ENCODE measurements around the gene CFAP141. TPM values are rescaled to one million over a fixed set of nuclear protein-coding genes. Genes with fewer than 3 reads are reported as not detected.
"Not testable (repeated sequence)": the region's sequence is repeated elsewhere in the genome, so short reads cannot be mapped to it uniquely, and the experiment has no call there.

Gene CFAP141
- total and polyA plus RNA-seq, 3 donors from 2014 or later = 4.0 to 38.3 (median 8.4) TPM

GRCh38 chr1:154237880-154238506, 31.9 kb upstream of the CFAP141 start:
- 86 to 94% methylated on average over 6 of the region's 6 CpGs for WGBS, 2 donors
- intact Hi-C loops (cut with DNase I; ENCODE audit: low total_unique reads) = no loop called here
- Histone ChIP-seq H3K4me3 (no peak overlapping the region), H3K27ac (no peak overlapping the region), H3K4me1 (no peaks in the 10 kb centered on the region), H3K9me3 (no peaks in the 10 kb centered on the region), H3K27me3 (no peaks in the 10 kb centered on the region), H3K36me3 (ENCODE audit: low read depth, missing control alignments) (no peaks in the 10 kb centered on the region)
- TF ChIP-seq POLR2A (IDR thresholded peaks at IDR 0.05) = no peak
- no peak for TF ChIP-seq CTCF (IDR thresholded peaks at IDR 0.05)
- DNase-seq = no peak

GRCh38 chr1:154237435-154237834, 31.3 kb upstream of the CFAP141 start:
- intact Hi-C loops (cut with DNase I; ENCODE audit: low total_unique reads) = no loop called here
- H3K36me3 ChIP-seq (ENCODE audit: low read depth, missing control alignments) = no peaks in the 10 kb centered on the region
- no peak overlapping the region for H3K27ac ChIP-seq
- DNase-seq = no peak
- no peaks in the 10 kb centered on the region for H3K27me3 ChIP-seq
- H3K4me1 ChIP-seq = no peaks in the 10 kb centered on the region
- no peak for TF ChIP-seq POLR2A (IDR thresholded peaks at IDR 0.05)
- TF ChIP-seq CTCF (IDR thresholded peaks at IDR 0.05) = no peak
- H3K9me3 ChIP-seq = no peaks in the 10 kb centered on the region
- 85 to 88% methylated on average over 2 of the region's 2 CpGs for WGBS, 2 donors
- no peak overlapping the region for H3K4me3 ChIP-seq

GRCh38 chr1:154236855-154237254, 30.7 kb upstream of the CFAP141 start:
- H3K27ac ChIP-seq = no peak overlapping the region
- H3K4me1 ChIP-seq = no peaks in the 10 kb centered on the region
- intact Hi-C loops (cut with DNase I; ENCODE audit: low total_unique reads) = no loop called here
- DNase-seq = no peak
- WGBS, 2 donors = 88 to 91% methylated on average over 4 of the region's 4 CpGs
- H3K9me3 ChIP-seq = no peaks in the 10 kb centered on the region
- H3K4me3 ChIP-seq = no peak overlapping the region
- H3K27me3 ChIP-seq = no peaks in the 10 kb centered on the region
- no peaks in the 10 kb centered on the region for H3K36me3 ChIP-seq (ENCODE audit: low read depth, missing control alignments)
- TF ChIP-seq CTCF (IDR thresholded peaks at IDR 0.05) (no peak), POLR2A (IDR thresholded peaks at IDR 0.05) (no peak)

- intact Hi-C loops (cut with DNase I; ENCODE audit: low total_unique reads); H3K27ac ChIP-seq; DNase-seq; H3K36me3 ChIP-seq (ENCODE audit: low read depth, missing control alignments); H3K27me3 ChIP-seq; H3K4me3 ChIP-seq; H3K4me1 ChIP-seq; H3K9me3 ChIP-seq: not testable (repeated sequence)
- WGBS, 2 donors = 94 to 96% methylated on average over 12 of the region's 12 CpGs
Observed at GRCh38 chr1:154233127-154233526, 27.0 kb upstream of the CFAP141 start.

GRCh38 chr1:154231112-154231511, 25.0 kb upstream of the CFAP141 start:
- H3K4me1 ChIP-seq; H3K36me3 ChIP-seq (ENCODE audit: low read depth, missing control alignments); intact Hi-C loops (cut with DNase I; ENCODE audit: low total_unique reads); DNase-seq; H3K27ac ChIP-seq; H3K4me3 ChIP-seq; H3K9me3 ChIP-seq; H3K27me3 ChIP-seq: not testable (repeated sequence)
- WGBS, 2 donors = 97 to 100% methylated on average over 3 of the region's 3 CpGs

- WGBS, 2 donors = 95 to 98% methylated on average over 2 of the region's 2 CpGs
- intact Hi-C loops (cut with DNase I; ENCODE audit: low total_unique reads) = no loop called here
Observed at GRCh38 chr1:154225370-154225769, 19.2 kb upstream of the CFAP141 start.

More at GRCh38 chr1:154225370-154225769, 19.2 kb upstream of the CFAP141 start:
- no peak for DNase-seq
- Histone ChIP-seq H3K4me3 (no peak overlapping the region), H3K9me3 (no peaks in the 10 kb centered on the region), H3K36me3 (ENCODE audit: low read depth, missing control alignments) (no peaks in the 10 kb centered on the region), H3K27me3 (no peaks in the 10 kb centered on the region), H3K27ac (no peak overlapping the region), H3K4me1 (peaks cover 18% of the 10 kb centered on the region)
- TF ChIP-seq CTCF (IDR thresholded peaks at IDR 0.05) (no peak), POLR2A (IDR thresholded peaks at IDR 0.05) (no peak)

All from testis (tissue), 3 donors.